ENCODE results near the gene ZNHIT2. TPM values are rescaled to one million over a fixed set of nuclear protein-coding genes. Genes with fewer than 3 reads are reported as not detected.

ZNHIT2 gene
- total and polyA plus RNA-seq, 2 experiments from 2014 or later, result 17.7 to 18.1 TPM

GRCh38 chr11:65128182-65129145 is 11.0 kb upstream of the ZNHIT2 start:
- H3K79me2 ChIP-seq (replicated peaks; ENCODE audit: insufficient read depth), result peaks cover 24% of the 10 kb centered on the region
- Mint-ChIP-seq H3K27ac (no peak overlapping the region), H3K9me3 (no peaks in the 10 kb centered on the region; the same call in 2 of the 3 replicates), H3K36me3 (ENCODE audit: low read depth) (peaks cover 57% of the 10 kb centered on the region), H3K4me1 (peaks cover 10% of the 10 kb centered on the region), H3K27me3 (ENCODE audit: insufficient read depth, low read depth, poor library complexity) (peaks cover 3% of the 10 kb centered on the region), H3K4me3 (no peak overlapping the region)
- 0 out of 2 replicates have a peak, but pooled peaks cover 10% of the 10 kb centered on the region for H3F3A ChIP-seq (replicated peaks; ENCODE audit: low read depth)
- no peak overlapping the region for H3K4me3 ChIP-seq
- H2AFZ ChIP-seq, result no peak overlapping the region
- no peak overlapping the region for H3K27ac ChIP-seq (ENCODE audit: low read depth)
- H3K9me2 ChIP-seq (ENCODE audit: insufficient read depth), result no peaks in the 10 kb centered on the region
- no peak overlapping the region for H3K4me2 ChIP-seq
- no peak for DNase-seq (ENCODE audit: low spot score)
- ATAC-seq, result no peak
- TF ChIP-seq REST (IDR thresholded peaks at IDR 0.05; ENCODE audit: unreplicated experiment), result no peak
- no peak for TF ChIP-seq EZH2phosphoT487 (IDR thresholded peaks at IDR 0.05; ENCODE audit: unreplicated experiment)
- peaks cover 3% of the 10 kb centered on the region; the same call in 1 of the 2 replicates for H4K20me1 ChIP-seq (replicated peaks; ENCODE audit: insufficient read depth)
- H3K4me1 ChIP-seq (ENCODE audit: insufficient read depth), result peaks cover 6% of the 10 kb centered on the region; the same call in 1 of the 2 replicates
- H3K36me3 ChIP-seq (ENCODE audit: insufficient read depth), result peaks cover 6% of the 10 kb centered on the region
- H3K27me3 ChIP-seq (ENCODE audit: insufficient read depth), result no peaks in the 10 kb centered on the region

GRCh38 chr11:65127473-65128181 is 10.1 kb upstream of the ZNHIT2 start:
- Histone ChIP-seq H4K20me1 (replicated peaks; ENCODE audit: insufficient read depth) (peaks cover 3% of the 10 kb centered on the region; the same call in 1 of the 2 replicates), H3K4me2 (no peak overlapping the region), H3K36me3 (ENCODE audit: insufficient read depth) (peaks cover 6% of the 10 kb centered on the region), H3K27ac (ENCODE audit: low read depth) (no peak overlapping the region), H3K79me2 (replicated peaks; ENCODE audit: insufficient read depth) (peaks cover 23% of the 10 kb centered on the region), H3F3A (replicated peaks; ENCODE audit: low read depth) (peaks cover 10% of the 10 kb centered on the region; the same call in 1 of the 2 replicates), H3K27me3 (ENCODE audit: insufficient read depth) (no peaks in the 10 kb centered on the region), H3K4me1 (ENCODE audit: insufficient read depth) (peaks cover 4% of the 10 kb centered on the region; the same call in 1 of the 2 replicates), H2AFZ (no peak overlapping the region), H3K9me2 (ENCODE audit: insufficient read depth) (no peaks in the 10 kb centered on the region), H3K4me3 (no peak overlapping the region)
- H3K4me3 Mint-ChIP-seq, result no peak overlapping the region
- DNase-seq (ENCODE audit: low spot score), result no peak
- H3K36me3 Mint-ChIP-seq (ENCODE audit: low read depth), result peaks cover 54% of the 10 kb centered on the region
- H3K27ac Mint-ChIP-seq, result no peak overlapping the region
- H3K4me1 Mint-ChIP-seq, result peaks cover 5% of the 10 kb centered on the region
- ATAC-seq, result no peak
- H3K9me3 Mint-ChIP-seq, result no peaks in the 10 kb centered on the region; the same call in 2 of the 3 replicates
- H3K27me3 Mint-ChIP-seq (ENCODE audit: insufficient read depth, low read depth, poor library complexity), result peaks cover 3% of the 10 kb centered on the region
- TF ChIP-seq STAT1 (IDR thresholded peaks at IDR 0.05; ENCODE audit: unreplicated experiment) (no peak), REST (IDR thresholded peaks at IDR 0.05; ENCODE audit: unreplicated experiment) (no peak), ZNF331 (CRISPR knock-in tag; IDR thresholded peaks at IDR 0.05; ENCODE audit: low read depth) (no peak), ZNF114 (CRISPR knock-in tag; IDR thresholded peaks at IDR 0.05) (no peak), POLR2AphosphoS5 (IDR thresholded peaks at IDR 0.05; ENCODE audit: low read depth) (no peak)

Data from GM23338 (cell line).